Subcutaneous adipose tissue (tissue), 4 donors: Measurements from ENCODE around the gene CASK. TPM values are rescaled to one million over a fixed set of nuclear protein-coding genes. Genes with fewer than 3 reads are reported as not detected.

Source experiments
- total RNA-seq, 4 donors: library from RNA; depleted of rRNA; stranded (reverse); fragments of >200 nt; gene quantifications; one replicate each; pipeline ENCODE4 v1.1.0, GENCODE V29; 2016
- TF ChIP-seq, protein P1 (sequence below): fragments of 450-650 bp; IDR thresholded peaks from one replicate; pipeline ENCODE4 v1.5.1; 2016; ENCODE audit warnings: low read depth, mild to moderate bottlenecking, control low read depth, antibody characterized with exemption, moderate library complexity

Gene CASK
- total RNA-seq, 4 donors from 2014 or later = 27.4 to 48.1 (median 32.5) TPM

GRCh38 chrX:41666251-41666650, 257.1 kb downstream of the CASK start:
- TF ChIP-seq, protein P1, sequence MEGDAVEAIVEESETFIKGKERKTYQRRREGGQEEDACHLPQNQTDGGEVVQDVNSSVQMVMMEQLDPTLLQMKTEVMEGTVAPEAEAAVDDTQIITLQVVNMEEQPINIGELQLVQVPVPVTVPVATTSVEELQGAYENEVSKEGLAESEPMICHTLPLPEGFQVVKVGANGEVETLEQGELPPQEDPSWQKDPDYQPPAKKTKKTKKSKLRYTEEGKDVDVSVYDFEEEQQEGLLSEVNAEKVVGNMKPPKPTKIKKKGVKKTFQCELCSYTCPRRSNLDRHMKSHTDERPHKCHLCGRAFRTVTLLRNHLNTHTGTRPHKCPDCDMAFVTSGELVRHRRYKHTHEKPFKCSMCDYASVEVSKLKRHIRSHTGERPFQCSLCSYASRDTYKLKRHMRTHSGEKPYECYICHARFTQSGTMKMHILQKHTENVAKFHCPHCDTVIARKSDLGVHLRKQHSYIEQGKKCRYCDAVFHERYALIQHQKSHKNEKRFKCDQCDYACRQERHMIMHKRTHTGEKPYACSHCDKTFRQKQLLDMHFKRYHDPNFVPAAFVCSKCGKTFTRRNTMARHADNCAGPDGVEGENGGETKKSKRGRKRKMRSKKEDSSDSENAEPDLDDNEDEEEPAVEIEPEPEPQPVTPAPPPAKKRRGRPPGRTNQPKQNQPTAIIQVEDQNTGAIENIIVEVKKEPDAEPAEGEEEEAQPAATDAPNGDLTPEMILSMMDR = no peak

GRCh38 chrX:41665686-41666085, 257.7 kb downstream of the CASK start:
- TF ChIP-seq, protein P1 = no peak

DNA sequence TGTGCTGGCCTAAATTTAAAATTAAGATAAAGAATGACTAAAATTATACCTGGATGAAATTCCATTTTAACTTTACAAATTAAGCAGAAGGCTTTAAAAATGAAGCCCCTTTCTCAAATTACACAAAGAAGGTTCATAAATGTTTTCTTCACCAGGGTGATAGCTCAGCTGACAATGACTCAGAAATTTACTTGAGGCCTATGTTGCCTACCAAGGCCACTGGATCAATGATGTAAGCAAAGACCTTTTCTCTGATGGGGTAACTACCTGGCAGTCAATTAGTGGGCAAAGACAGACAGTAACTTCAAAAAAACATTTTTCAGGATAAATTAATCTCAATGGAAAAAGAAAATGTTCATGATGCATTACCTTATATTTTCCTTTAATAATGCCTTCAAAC, 258.4 kb downstream of the CASK start:
- TF ChIP-seq, protein P1 = no peak

GRCh38 chrX:41664375-41664901, 258.9 kb downstream of the CASK start:
- TF ChIP-seq, protein P1 = no peak

DNA sequence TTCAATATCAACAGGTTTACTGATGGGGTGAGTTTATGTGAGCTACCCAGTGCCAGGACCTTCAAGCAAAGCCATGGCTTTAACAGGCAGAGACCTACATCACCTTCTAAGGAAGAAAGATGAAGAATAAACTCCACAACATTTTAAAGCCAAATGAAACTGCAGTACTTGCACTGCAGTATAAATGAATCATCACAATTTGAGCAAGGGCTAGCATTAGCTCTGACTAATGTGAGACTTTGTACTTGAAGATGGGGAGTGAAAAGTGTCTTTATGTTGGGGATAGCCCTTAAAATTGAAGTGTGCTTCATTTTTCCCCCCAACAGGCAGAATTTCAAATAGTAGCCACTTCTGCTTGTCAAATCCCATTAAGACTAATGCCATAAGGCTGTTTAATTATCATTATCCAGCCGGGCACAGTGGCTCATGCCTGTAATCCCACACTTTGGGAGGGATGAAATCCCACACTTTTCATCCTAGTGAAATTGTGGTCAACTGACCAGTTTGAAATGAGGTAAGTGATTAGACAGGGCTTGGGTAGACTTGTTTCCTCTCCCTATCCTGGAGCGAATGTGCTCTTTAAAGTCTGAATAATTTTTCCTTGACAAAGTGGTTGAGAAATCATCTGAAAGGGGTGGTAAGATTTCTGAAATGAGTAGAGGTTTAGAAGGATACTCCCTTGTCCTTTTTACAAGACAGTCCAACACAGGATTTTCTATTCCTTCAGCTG, 261.8 kb downstream of the CASK start:
- TF ChIP-seq, protein P1 = no peak

- TF ChIP-seq, protein P1 = no peak
These were observed 267.7 kb downstream of the CASK start for GRCh38 chrX:41655631-41656030.

DNA sequence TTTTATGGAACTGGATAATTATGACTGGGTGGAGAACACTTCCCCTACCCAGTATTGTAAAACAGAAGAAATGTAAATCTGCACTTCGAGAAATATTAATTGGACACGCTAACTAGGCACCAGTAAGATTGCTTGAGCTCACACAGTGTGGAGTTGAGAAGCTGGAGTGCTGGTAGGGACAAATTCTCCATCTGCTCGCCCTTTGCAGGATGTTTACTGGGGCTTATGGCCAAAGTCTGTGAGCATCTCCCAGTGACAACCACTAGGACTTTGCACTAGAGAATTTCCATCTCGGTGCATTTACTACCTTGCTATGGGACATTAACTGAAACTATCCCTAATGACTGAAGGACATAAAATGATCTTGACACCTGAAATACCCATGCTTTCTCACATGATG, 268.3 kb downstream of the CASK start:
- TF ChIP-seq, protein P1 = no peak
